Vagina (tissue), 2 donors: Measurements from ENCODE around the gene TXNRD3. TPM values are rescaled to one million over a fixed set of nuclear protein-coding genes. Genes with fewer than 3 reads are reported as not detected.

Experiments used
- DNase-seq, 2 donors: peaks; one replicate each; pipeline ENCODE4 v3.0.0-alpha.2; 2017; ENCODE audit errors: extremely low spot score in 2 of 2
- H3K27ac ChIP-seq: fragments of 200-600 bp; sonication (generic); one replicate; pipeline ENCODE4 v1.5.1; 2019
- H3K27me3 ChIP-seq: fragments of 200-600 bp; sonication (generic); one replicate; pipeline ENCODE4 v1.5.1; 2019
- H3K36me3 ChIP-seq, 2 donors: fragments of 200-600 bp; sonication (generic); one replicate each; pipeline ENCODE4 v1.5.1; 2017 to 2019
- H3K4me1 ChIP-seq: fragments of 200-600 bp; sonication (generic); one replicate; pipeline ENCODE4 v1.5.1; 2019
- H3K4me3 ChIP-seq, 2 donors: fragments of 200-600 bp; sonication (generic); 1 replicate in 1 of 2; 2 replicates in 1 of 2; pipeline ENCODE4 v1.5.1; 2016 to 2019
- H3K9me3 ChIP-seq: fragments of 200-600 bp; sonication (generic); one replicate; pipeline ENCODE4 v1.5.1; 2019
- CTCF ChIP-seq, 3 experiments: fragments of 450-650 bp in 2 of 3; fragments of 200-600 bp in 1 of 3; sonication (generic) in 1 of 3; IDR thresholded peaks; one replicate each; pipeline ENCODE4 v1.5.1; 2017 to 2019; ENCODE audit warnings: antibody characterized with exemption in 3 of 3, mild to moderate bottlenecking in 2 of 3, moderate library complexity in 2 of 3
- POLR2A ChIP-seq, 2 donors: fragments of 450-650 bp; IDR thresholded peaks; one replicate each; pipeline ENCODE4 v1.6.1; 2017; ENCODE audit warnings: antibody characterized with exemption in 2 of 2, mild to moderate bottlenecking in 2 of 2, moderate library complexity in 2 of 2
- POLR2AphosphoS5 ChIP-seq, 2 donors: sonication (generic); formaldehyde crosslinking; IDR thresholded peaks; one replicate each; pipeline ENCODE4 v1.9.0; 2017; ENCODE audit warnings: antibody characterized with exemption in 2 of 2, mild to moderate bottlenecking in 2 of 2, low read depth in 1 of 2; ENCODE audit not compliant: insufficient read depth in 1 of 2
- intact Hi-C: fragments of 100-400 bp; cut with DNase I; formaldehyde crosslinking; loops from one replicate; pipeline ENCODE4 v1.15.1; 2023
- total RNA-seq: library from RNA; depleted of rRNA; stranded (reverse); fragments of >200 nt; gene quantifications from one replicate; pipeline ENCODE4 v1.2.3, GENCODE V29; 2016

Gene TXNRD3
- total RNA-seq, 1 donor from 2014 or later: 7.1 TPM

GRCh38 chr3:126581569-126581968 is 73.4 kb downstream of the TXNRD3 start:
- intact Hi-C loops: no loop called here
- H3K27ac ChIP-seq: no peak overlapping the region
- no peaks in the 10 kb centered on the region for H3K9me3 ChIP-seq
- TF ChIP-seq CTCF (IDR thresholded peaks at IDR 0.05) (no peak), POLR2AphosphoS5 (IDR thresholded peaks at IDR 0.05; ENCODE audit: insufficient read depth in 1 of 2, low read depth in 1 of 2) (no peak), POLR2A (IDR thresholded peaks at IDR 0.05) (no peak)
- H3K4me1 ChIP-seq: no peaks in the 10 kb centered on the region
- no peaks in the 10 kb centered on the region for H3K36me3 ChIP-seq
- no peak overlapping the region for H3K4me3 ChIP-seq
- DNase-seq: no peak
- no peaks in the 10 kb centered on the region for H3K27me3 ChIP-seq

GRCh38 chr3:126580746-126581145 is 74.2 kb downstream of the TXNRD3 start:
- H3K27me3 ChIP-seq: no peaks in the 10 kb centered on the region
- no peak for TF ChIP-seq CTCF (IDR thresholded peaks at IDR 0.05)
- no peak for TF ChIP-seq POLR2AphosphoS5 (IDR thresholded peaks at IDR 0.05; ENCODE audit: insufficient read depth in 1 of 2, low read depth in 1 of 2)
- TF ChIP-seq POLR2A (IDR thresholded peaks at IDR 0.05): no peak
- no peaks in the 10 kb centered on the region for H3K4me1 ChIP-seq
- intact Hi-C loops: no loop called here
- no peaks in the 10 kb centered on the region for H3K9me3 ChIP-seq
- H3K27ac ChIP-seq: no peak overlapping the region
- no peak overlapping the region for H3K4me3 ChIP-seq
- no peak for DNase-seq
- H3K36me3 ChIP-seq: no peaks in the 10 kb centered on the region

- TF ChIP-seq POLR2A (IDR thresholded peaks at IDR 0.05) (no peak), CTCF (IDR thresholded peaks at IDR 0.05) (no peak), POLR2AphosphoS5 (IDR thresholded peaks at IDR 0.05; ENCODE audit: insufficient read depth in 1 of 2, low read depth in 1 of 2) (no peak)
- no peaks in the 10 kb centered on the region for H3K4me1 ChIP-seq
- intact Hi-C loops: no loop called here
- H3K36me3 ChIP-seq: no peaks in the 10 kb centered on the region
- no peak overlapping the region for H3K27ac ChIP-seq
- DNase-seq: no peak
- H3K9me3 ChIP-seq: no peaks in the 10 kb centered on the region
- H3K27me3 ChIP-seq: no peaks in the 10 kb centered on the region
- H3K4me3 ChIP-seq: no peak overlapping the region
Measured at GRCh38 chr3:126578702-126579101, 76.2 kb downstream of the TXNRD3 start.

GRCh38 chr3:126577261-126577660 is 77.7 kb downstream of the TXNRD3 start:
- Histone ChIP-seq H3K27me3 (no peaks in the 10 kb centered on the region), H3K36me3 (no peaks in the 10 kb centered on the region), H3K27ac (no peak overlapping the region), H3K4me3 (no peak overlapping the region), H3K9me3 (no peaks in the 10 kb centered on the region), H3K4me1 (no peaks in the 10 kb centered on the region)
- TF ChIP-seq POLR2AphosphoS5 (IDR thresholded peaks at IDR 0.05; ENCODE audit: insufficient read depth in 1 of 2, low read depth in 1 of 2): no peak
- TF ChIP-seq CTCF (IDR thresholded peaks at IDR 0.05): no peak
- no peak for TF ChIP-seq POLR2A (IDR thresholded peaks at IDR 0.05)
- DNase-seq: no peak
- intact Hi-C loops: no loop called here

GRCh38 chr3:126573492-126574117 is 81.3 kb downstream of the TXNRD3 start:
- H3K4me1 ChIP-seq: no peaks in the 10 kb centered on the region
- DNase-seq: no peak
- intact Hi-C loops: no loop called here
- no peaks in the 10 kb centered on the region for H3K36me3 ChIP-seq
- H3K9me3 ChIP-seq: no peaks in the 10 kb centered on the region
- no peak overlapping the region for H3K4me3 ChIP-seq
- H3K27ac ChIP-seq: no peak overlapping the region
- TF ChIP-seq CTCF (IDR thresholded peaks at IDR 0.05): no peak
- no peak for TF ChIP-seq POLR2A (IDR thresholded peaks at IDR 0.05)
- no peak for TF ChIP-seq POLR2AphosphoS5 (IDR thresholded peaks at IDR 0.05; ENCODE audit: insufficient read depth in 1 of 2, low read depth in 1 of 2)
- no peaks in the 10 kb centered on the region for H3K27me3 ChIP-seq
